NCI-H128 (cell line): ENCODE measurements around the gene LMF1.
"Not testable (repeated sequence)": the region's sequence is repeated elsewhere in the genome, so short reads cannot be mapped to it uniquely, and the experiment has no call there.

ENCODE experiments used
- DNase-seq: peaks from one replicate; lab custom pipeline; 2025; ENCODE audit not compliant: unreplicated experiment; lab: John Stamatoyannopoulos, UW

The LMF1 gene

GRCh38 chr16:835373-835772 lies 135.4 kb downstream of the LMF1 start:
- DNase-seq = no peak

- DNase-seq = no peak
Observed at GRCh38 chr16:833411-833810, 137.4 kb downstream of the LMF1 start.

- no peak for DNase-seq
Observed at GRCh38 chr16:832652-833336, 138.0 kb downstream of the LMF1 start.

- no peak for DNase-seq
Observed at GRCh38 chr16:831571-832413, 139.0 kb downstream of the LMF1 start.

- DNase-seq = no peak
Observed at GRCh38 chr16:830871-831570, 139.8 kb downstream of the LMF1 start.

GRCh38 chr16:830107-830870 lies 140.5 kb downstream of the LMF1 start:
- no peak for DNase-seq

- no peak for DNase-seq
Observed at GRCh38 chr16:828891-829290, 141.9 kb downstream of the LMF1 start.

- no peak for DNase-seq
Observed at GRCh38 chr16:827513-827912, 143.3 kb downstream of the LMF1 start.

- DNase-seq = no peak
Observed at GRCh38 chr16:825341-826061, 145.3 kb downstream of the LMF1 start.

GRCh38 chr16:824601-825000 lies 146.2 kb downstream of the LMF1 start:
- DNase-seq = no peak

GRCh38 chr16:824194-824593 lies 146.6 kb downstream of the LMF1 start:
- no peak for DNase-seq

GRCh38 chr16:822909-823297 lies 147.9 kb downstream of the LMF1 start:
- no peak for DNase-seq

- DNase-seq = no peak
Observed at GRCh38 chr16:822174-822908, 148.4 kb downstream of the LMF1 start.

- DNase-seq = no peak
Observed at GRCh38 chr16:821751-822150, 149.0 kb downstream of the LMF1 start.

- no peak for DNase-seq
Observed at GRCh38 chr16:820748-821147, 150.0 kb downstream of the LMF1 start.

- DNase-seq = not testable (repeated sequence)
Observed at GRCh38 chr16:820044-820408, 150.8 kb downstream of the LMF1 start.

GRCh38 chr16:819336-820043 lies 151.3 kb downstream of the LMF1 start:
- no peak for DNase-seq

GRCh38 chr16:818592-818991 lies 152.2 kb downstream of the LMF1 start:
- no peak for DNase-seq

GRCh38 chr16:818132-818531 lies 152.7 kb downstream of the LMF1 start:
- DNase-seq = no peak
